Measurements from ENCODE around the gene MYBPC3.

Gene MYBPC3

DNA sequence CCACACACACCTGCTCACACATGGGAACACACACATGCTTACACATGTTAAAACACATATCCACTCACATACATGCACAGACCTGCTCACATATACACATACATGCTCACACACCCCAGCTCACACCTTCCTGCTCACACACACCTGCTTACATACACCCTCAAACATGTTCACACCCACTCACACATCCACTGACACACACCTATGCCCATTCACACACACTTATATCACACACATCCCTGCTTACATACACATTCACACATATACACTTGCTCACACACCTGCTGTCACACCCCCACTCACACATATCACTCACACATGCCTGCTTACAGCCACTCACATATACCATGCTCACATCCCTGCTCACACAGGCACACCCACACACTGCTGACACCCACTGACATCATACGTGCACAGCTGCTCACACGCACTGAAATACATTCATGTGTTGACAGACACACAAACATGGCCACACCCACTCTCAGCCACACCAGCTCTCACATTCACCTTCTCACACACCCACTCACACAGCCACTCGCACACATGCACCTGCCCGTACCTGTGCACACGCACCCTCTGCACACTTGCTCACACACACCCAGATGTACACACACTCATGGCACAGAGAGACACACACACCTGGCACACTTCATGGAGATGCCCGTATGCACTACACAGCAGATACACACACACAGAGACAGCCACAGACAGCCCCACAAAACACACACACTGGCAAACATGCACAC is 5.7 kb upstream of the MYBPC3 start:
- no peak for DNase-seq (ENCODE audit: low read depth in 2 of 2, low spot score in 1 of 2)

DNA sequence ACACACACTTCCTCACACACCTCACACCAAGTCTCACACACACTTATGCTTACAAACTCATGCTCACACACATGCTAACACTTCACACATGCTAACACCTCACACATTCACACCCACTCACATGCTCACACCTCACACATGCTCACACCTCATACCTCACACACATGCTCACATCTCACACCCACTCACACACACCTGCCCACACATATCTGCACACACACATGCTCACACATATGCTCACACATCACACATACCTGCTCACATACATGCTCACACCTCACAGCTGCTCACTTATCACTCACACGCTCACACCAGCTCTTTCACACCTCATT is 4.5 kb upstream of the MYBPC3 start:
- no peak for DNase-seq (ENCODE audit: low read depth in 2 of 2, low spot score in 1 of 2)

- DNase-seq (ENCODE audit: low read depth in 2 of 2, low spot score in 1 of 2) = no peak
These were observed 3.9 kb upstream of the MYBPC3 start for GRCh38 chr11:47356129-47356997.

- DNase-seq (ENCODE audit: low read depth in 2 of 2, low spot score in 1 of 2) = no peak
These were observed 3.0 kb upstream of the MYBPC3 start for GRCh38 chr11:47355283-47356128.

DNA sequence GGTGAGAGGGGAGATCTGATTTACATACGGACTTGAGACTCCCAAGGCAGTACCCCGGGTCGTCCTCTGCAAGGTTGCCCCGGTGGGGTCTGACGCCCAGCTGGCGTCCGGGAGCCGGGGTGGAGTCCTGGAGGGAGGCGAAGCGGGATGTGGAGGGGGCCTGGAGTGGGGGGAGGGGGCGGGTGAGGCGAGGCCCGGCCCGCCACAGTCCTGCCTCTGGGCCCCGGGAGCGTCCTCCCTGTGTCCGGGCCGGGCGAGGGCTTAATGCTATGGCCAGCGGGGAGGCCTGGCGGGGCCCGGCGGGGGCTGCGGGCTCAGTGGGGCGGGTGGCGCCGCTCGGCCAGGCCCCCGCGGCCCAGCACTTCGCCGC is 2.4 kb upstream of the MYBPC3 start:
- DNase-seq (ENCODE audit: low read depth in 2 of 2, low spot score in 1 of 2) = no peak

GRCh38 chr11:47353978-47354774 is 1.7 kb upstream of the MYBPC3 start:
- no peak for DNase-seq (ENCODE audit: low read depth in 2 of 2, low spot score in 1 of 2)

DNA sequence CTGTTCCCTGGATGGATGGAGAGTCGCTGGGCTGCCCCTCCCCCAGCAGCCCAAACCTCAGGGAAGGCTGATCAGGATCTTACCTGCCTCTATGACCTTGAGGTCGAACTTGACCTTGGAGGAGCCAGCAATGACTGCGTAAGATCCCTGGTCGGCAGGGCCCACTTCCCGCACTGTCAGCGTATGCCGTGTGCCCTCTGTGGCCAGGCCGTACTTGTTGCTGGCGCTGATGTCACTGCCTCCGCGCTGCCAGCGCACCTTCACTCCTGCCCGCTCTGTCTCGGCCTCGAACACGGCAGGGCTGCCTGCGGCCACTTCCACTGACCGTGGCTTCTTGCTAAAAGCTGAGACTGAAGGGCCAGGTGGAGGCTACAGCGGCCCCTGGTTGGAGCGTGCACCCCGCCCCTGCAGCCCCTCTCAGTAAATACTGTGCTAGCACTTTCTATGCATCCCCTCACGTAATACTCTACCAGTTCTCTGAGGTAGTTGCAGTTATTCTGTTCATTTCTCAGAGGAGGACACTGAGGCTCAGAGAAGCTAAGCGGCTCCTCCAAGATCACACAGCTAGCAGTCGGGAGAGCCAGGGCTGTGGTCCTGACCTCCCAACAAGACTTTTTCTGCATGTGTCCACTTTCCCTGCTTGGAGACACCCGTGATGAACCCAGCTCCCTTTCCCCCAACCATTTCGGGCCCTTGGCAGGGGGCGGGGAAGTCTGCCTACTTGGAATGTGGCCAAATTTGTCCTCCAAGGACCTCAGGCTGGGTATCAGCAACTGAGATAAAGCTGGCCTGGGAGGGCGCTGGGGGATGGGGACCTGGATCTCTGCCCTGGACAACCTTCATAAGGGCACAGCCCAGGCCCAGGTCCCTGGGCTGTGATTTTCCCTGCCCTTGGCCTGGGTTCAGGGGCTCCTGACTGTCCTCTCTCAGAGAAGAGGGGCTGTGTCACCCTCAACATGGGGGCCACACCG is 1.1 kb downstream of the MYBPC3 start:
- DNase-seq (ENCODE audit: low read depth in 2 of 2, low spot score in 1 of 2) = no peak

GRCh38 chr11:47350315-47350714 is 2.2 kb downstream of the MYBPC3 start:
- DNase-seq (ENCODE audit: low read depth in 2 of 2, low spot score in 1 of 2) = no peak

- DNase-seq (ENCODE audit: low read depth in 2 of 2, low spot score in 1 of 2) = no peak
These were observed 2.9 kb downstream of the MYBPC3 start for GRCh38 chr11:47349521-47350095.

DNA sequence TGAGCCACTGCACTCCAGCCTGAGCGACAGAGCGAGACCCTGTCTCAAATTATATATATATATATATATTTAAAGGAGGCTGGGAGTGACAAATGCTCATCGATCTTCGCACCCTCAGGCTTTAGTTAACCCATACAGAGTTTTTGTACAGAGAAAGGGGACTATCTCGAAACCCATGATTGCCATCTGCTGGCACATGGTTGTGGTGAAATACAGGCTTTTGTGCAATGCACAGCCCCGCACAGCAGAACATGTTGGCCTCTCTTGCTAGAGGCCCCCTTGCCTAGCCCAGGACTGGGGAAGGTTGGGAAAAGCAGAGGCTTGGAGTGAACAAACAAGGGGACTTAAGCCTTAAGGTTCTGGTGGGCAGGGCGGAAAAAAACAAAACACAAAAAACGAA is 3.6 kb downstream of the MYBPC3 start:
- DNase-seq (ENCODE audit: low read depth in 2 of 2, low spot score in 1 of 2) = no peak

- DNase-seq (ENCODE audit: low read depth in 2 of 2, low spot score in 1 of 2) = no peak
These were observed 4.2 kb downstream of the MYBPC3 start for GRCh38 chr11:47348131-47348802.

DNA sequence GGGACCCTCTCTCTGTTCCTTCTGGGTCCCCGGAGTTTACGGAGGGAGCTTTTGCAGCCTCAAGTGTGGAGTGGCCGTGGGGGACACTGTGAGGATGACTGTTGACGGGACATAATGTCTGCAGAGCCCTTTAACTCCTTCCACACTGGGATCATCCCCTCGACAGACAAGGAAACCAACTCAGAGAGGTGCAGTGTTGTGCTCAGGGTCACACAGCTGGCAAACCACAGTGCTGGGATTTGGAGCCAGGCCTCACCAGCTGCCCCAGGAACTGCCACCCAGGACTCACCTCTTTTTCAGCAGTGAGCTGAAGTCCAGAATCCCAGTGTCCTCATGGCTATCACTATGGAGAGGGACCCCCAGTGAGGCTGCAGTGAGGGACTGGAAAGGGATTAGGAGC is 5.4 kb downstream of the MYBPC3 start:
- DNase-seq (ENCODE audit: low read depth in 2 of 2, low spot score in 1 of 2) = no peak

GRCh38 chr11:47345890-47346563 is 6.5 kb downstream of the MYBPC3 start:
- no peak for DNase-seq (ENCODE audit: low read depth in 2 of 2, low spot score in 1 of 2)

GRCh38 chr11:47342854-47343253 is 9.6 kb downstream of the MYBPC3 start:
- no peak for DNase-seq (ENCODE audit: low read depth in 2 of 2, low spot score in 1 of 2)

DNA sequence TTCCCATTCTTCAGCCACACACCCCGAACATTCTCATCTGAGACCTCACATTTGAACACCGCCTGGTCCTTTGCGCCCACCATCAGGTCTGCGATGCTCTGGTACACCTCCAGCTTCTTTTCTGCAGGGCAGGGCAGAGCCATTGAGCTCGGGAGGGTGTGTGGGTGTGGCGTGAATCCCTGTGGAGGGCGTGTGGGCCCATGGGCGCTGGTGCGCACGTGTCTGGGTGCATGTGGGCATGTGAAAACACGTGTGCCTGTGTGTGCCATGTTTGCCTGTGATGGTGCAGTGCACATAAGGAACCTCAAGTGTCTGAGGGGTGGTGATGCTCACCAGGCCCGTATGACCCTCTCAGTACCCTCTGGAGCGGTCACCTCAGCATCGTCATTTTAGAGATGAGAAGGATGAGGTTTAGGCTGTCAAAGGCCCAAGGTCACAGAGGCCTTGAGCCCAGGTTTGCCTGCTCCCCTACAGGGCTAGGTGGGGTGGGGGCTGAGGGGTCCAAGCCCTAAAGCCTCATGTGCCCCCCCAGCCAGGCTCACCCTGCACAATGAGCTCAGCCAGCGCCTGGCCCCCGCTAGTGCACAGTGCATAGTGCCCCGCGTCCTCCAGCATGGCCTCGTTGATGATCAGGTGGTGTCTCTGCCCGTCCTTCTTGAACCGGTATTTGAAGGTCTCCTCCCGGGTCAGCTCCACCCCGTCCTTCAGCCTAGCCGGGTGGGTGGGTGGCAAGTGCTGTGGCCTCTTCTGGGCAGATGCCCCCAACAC is 10.3 kb downstream of the MYBPC3 start:
- DNase-seq (ENCODE audit: low read depth in 2 of 2, low spot score in 1 of 2) = no peak

DNA sequence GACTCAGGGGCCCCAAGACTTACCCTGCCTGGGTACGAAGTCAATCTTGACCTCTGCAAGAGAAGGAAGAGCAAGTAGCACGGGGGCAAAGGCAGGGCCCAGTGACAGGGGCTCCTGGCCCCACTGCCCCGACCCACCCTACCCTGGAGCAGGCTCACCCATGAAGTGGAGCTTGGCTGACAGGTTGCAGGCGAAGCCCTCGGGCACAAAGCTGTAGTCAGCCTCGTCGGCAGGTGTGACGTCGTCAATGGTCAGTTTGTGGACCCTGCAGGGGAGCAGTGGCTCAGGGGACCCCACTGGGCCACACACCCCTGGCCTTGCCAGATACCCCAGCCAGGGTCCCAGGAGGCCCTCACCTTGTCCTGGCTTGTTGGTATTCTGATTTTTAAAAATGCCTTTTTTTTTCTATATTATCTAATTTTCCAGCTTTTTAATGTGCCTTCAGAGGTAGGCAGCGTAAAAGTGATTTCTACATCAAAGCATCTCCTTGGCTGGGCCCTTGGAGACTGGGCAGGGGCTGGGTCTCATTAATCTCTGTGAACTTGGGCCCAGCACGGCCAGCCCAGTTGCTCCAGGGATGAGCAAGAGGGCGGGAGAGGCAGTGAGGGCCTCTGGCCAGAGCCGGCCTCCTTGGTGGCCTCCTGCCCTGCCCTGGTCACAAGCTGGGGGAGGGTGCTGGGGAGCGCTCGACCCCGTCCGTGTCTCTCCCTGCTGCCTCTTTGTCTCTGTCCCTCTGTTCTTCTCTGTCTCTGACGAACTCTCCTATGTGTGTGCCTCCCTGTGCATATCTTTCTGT is 11.3 kb downstream of the MYBPC3 start:
- no peak for DNase-seq (ENCODE audit: low read depth in 2 of 2, low spot score in 1 of 2)

DNA sequence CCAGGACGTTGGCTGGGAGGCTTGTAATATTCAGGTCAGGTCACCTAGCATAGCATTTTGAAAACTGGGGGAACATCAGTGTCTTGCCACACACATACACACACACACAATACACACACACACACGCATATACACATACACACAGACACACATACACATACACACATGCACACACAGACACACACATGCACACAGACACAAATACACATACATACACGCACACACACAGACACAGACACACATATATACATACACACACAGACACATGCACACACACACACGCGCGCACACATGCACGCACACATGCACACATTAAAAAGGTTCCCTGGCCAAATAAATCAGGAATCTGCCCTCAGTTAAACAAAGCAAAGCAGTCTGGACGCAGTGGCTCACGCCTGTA is 12.5 kb downstream of the MYBPC3 start:
- no peak for DNase-seq (ENCODE audit: low read depth in 2 of 2, low spot score in 1 of 2)
